OCI-M1 (cell line): ENCODE measurements around the gene GRM4.

ENCODE experiments used
- DNase-seq: peaks from one replicate; lab custom pipeline; 2025; lab: John Stamatoyannopoulos, UW

Gene GRM4

DNA sequence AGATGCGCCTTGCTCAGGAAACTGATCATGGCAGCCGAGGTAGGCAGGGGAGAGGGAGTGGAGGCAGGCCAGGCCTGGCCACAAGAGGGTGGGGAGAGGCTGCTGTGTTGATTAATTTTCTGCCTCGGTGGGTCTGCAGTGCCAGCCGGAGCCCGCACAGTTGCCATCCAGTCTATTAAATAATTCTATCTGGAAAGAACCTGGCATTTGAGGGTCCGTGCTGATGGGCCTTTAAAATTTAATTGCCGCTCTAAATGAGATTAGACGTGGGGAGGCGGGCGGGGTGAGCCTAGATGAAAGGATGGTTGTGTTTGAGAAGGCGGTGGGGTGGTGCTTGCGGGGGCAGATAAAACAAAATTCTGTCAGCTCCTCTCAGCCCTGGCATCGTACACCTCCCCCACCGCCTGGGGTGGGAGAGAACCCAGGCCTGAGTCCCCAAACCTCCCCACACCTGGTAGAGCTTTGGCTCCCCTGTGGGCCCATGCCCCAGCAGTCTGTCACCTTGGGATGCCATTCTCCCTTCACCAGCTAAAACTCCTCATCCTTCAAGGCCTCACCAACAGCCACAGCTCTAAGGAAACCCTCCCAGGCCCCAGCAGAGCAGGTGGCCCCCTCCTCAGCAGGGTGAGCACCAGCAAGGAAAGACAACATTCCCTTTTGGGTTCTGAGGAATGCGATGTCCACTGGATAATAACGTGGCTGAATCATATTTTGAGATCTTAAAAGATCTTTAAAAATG, 167.3 kb downstream of the GRM4 start:
- DNase-seq: no peak

DNA sequence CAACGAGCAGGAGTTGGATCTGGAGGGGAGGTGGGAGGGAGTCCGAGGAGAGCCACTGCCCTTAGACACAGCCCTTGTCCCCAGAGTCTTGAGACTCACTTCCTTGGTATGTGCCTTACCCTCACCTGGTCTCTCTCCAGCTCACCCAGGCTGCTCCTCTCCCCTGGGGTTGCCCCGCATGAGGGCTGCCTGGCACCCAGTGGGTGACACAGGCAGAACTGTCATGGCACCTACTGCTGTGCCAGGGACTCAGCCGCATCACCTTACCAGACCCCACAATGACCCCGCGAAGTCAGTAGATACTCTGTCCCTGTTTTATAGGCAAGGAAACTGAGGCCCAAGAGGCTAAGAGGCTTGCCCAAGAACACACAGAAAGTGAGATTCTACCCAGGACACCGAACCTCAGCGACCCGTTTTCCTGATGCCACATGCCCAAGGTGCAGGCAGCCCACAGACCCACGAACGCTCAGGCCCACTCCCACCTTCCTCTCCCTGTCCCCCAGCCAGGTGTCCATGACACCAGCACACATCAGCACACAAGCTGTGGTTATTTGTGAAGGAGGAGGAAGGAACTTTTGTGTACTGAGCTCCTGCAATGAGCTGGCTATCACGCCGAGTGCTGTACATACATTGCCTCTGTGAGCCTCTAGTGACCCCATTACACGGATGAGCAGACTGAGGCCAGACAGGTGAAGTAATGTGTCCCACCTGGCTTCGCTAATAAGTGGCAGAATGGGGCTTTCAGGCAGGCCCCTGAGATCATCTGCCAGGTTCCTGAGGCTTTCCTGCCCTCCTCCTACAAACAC, 168.1 kb downstream of the GRM4 start:
- no peak for DNase-seq

DNA sequence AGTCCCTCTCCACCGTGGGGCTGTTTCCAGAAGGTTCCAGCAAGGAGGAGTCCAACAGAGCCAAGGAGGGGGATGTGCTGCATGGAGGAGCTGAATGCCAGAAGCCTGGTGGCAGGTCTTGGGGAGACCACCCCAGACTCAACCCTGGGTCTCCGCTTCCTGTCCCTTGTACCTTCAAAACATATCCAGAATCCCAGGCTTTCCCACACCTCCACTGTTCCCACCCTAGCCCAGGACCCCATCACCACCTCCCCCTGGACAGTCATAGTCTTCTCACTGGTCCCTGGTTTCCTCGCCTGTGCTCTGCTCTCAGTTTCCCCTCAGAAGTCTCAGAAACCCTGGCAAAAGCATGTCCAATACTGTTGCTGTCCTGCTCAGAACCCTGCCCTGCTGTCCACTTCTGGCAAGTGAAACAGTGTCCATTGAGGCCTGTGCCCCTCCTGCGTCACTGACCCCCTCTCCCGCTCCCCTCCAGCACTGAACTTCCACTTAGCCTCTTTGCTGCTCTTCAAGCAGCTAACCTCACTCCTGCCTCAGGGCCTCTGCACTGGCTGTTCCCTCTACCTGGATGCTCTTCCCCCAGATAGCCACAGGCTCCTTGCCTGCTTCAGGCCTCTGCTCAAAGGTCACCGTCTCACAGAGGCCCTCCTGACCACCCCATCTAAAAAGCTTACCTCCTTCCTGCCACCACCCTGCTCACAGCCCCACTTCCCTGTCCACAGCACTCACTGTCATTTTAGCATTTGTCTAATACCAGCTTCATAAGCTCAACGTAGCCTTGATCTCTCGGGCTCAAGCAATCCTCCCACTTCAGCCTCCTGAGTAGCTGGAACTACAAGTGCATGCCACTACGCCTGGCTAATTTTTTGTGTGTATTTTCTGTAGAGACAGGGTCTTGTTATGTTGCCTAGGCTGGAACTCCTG, 169.2 kb downstream of the GRM4 start:
- no peak for DNase-seq

DNA sequence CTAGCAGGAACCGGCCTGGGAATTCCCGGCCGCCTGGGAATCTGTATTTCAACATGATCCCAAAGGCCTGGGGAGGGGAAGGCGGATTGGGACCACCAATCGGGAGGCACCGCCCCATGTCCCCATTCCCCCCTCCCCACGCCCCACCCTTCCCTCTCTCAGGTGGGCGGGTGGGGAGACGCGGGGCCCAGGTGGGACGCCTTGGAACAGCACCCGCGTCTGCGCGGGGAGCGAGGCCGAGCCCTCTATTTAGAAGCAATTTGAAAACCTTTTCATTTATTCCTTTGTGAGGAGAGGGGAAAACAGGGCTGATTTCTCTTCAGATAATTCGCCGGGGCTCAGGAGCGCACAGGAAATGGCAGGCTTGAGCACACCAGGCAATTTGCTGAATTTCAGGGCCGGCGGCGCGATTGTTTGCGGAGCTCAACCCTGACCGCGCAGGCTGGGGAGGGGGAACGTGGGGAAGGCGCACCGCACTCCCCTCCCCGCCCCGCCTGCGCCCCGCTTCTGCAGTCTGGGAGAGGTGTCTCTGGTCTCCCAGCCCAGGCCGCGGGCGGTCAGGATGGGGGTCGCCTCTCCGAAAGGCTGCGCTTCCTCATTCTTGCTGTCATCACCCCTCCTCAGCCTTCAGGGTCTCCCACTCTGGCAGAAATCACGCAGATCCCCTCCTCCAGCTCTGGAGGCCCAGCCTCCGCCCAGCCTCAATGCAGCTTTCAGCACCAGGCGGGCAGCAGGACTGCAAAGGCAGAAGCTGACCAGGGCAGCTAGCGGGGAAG, 170.0 kb downstream of the GRM4 start:
- DNase-seq: no peak

DNA sequence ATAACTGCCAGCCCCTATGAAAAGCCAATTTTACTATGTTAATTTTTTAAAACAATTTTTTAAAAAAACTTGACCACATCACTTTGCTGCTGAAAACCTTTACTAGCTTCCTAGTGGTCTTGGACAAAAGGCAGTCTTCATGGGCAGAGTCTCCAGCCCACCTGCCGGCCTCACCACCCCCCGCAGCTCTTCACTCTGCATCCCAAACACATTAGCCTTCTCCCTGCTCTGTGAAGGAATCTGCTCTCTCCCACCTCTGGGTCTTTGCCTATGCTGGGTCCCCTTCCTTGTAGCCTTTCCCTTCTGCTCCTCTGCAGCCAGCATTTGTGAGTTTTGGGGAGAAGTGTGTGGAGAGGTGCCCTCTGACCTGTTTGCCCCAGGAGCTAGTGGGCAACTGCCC, 171.4 kb downstream of the GRM4 start:
- DNase-seq: no peak

DNA sequence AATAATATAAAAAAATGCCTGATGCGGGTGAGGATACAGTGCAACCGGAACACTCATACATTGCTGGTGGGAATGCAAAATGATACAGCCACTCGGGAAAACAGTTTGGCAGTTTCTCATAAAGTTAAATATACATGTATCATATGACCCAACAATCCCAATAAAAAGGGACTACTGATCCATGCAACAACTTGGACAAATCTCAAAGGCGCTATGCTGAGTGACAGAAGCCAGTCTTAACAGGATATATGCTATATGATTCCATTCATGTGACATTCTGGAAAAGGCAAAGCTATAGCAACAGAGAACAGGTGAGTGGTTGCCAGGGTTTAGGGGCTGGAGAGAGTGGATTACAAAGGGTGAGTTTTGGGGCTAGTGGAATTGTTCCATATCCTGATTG, 171.9 kb downstream of the GRM4 start:
- no peak for DNase-seq

DNA sequence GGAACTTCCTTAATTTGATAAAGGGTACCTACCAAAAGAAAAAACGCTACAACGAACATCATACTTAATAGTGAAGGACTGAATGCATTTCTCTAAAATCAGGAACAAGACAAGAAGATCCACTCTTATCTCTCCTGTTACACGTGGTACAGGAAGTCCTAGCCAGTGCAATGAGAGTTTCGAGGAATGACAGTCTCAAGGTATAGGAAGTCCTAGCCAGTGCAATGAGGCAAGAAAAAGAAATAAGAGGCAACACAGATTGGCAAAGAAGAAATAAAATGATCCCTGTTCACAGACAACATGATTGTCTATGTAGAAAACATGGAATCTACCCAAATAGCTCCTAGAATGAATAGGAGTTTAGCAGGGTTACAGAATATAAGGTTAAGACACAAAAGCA, 174.3 kb downstream of the GRM4 start:
- DNase-seq: peak; percentile 29
